Right atrium auricular region (tissue), 2 donors: ENCODE measurements around the gene SLX4IP. TPM values are rescaled to one million over a fixed set of nuclear protein-coding genes. Genes with fewer than 3 reads are reported as not detected.

Experiments
- DNase-seq: peaks from one replicate; pipeline ENCODE4 v3.0.0-alpha.2; 2019; ENCODE audit warnings: low spot score
- H3K27ac ChIP-seq, 2 donors: fragments of 200-600 bp; sonication (generic); 1 replicate in 1 of 2; 2 replicates in 1 of 2; pipeline ENCODE4 v1.5.1; 2016 to 2019
- H3K27me3 ChIP-seq, 2 donors: fragments of 200-600 bp; sonication (generic); one replicate each; pipeline versions ENCODE4 v1.5.1 to v1.6.0; 2017 to 2019
- H3K36me3 ChIP-seq: fragments of 200-600 bp; sonication (generic); one replicate; pipeline ENCODE4 v1.5.1; 2016
- H3K4me1 ChIP-seq, 2 donors: fragments of 200-600 bp; sonication (generic); one replicate each; pipeline versions ENCODE4 v1.5.1 to v1.6.0; 2017 to 2019
- H3K4me3 ChIP-seq, 2 donors: fragments of 200-600 bp; sonication (generic); 1 replicate in 1 of 2; 2 replicates in 1 of 2; pipeline ENCODE4 v1.5.1; 2017 to 2019; ENCODE audit warnings: mild to moderate bottlenecking in 1 of 2, moderate library complexity in 1 of 2
- H3K9me3 ChIP-seq, 2 donors: fragments of 200-600 bp; sonication (generic); one replicate each; pipeline ENCODE4 v1.5.1; 2019
- total RNA-seq, 2 donors: library from RNA; depleted of rRNA; stranded (reverse); fragments of >200 nt; gene quantifications; one replicate each; pipeline ENCODE4 v1.1.0, GENCODE V29; 2016
- TF ChIP-seq, protein P1 (sequence below), 2 donors: fragments of 200-600 bp; sonication (generic); IDR thresholded peaks; one replicate each; pipeline ENCODE4 v1.5.1; 2019; ENCODE audit warnings: antibody characterized with exemption in 2 of 2

The SLX4IP gene
- total RNA-seq, 2 donors from 2014 or later, result 1.1 to 2.0 TPM

DNA sequence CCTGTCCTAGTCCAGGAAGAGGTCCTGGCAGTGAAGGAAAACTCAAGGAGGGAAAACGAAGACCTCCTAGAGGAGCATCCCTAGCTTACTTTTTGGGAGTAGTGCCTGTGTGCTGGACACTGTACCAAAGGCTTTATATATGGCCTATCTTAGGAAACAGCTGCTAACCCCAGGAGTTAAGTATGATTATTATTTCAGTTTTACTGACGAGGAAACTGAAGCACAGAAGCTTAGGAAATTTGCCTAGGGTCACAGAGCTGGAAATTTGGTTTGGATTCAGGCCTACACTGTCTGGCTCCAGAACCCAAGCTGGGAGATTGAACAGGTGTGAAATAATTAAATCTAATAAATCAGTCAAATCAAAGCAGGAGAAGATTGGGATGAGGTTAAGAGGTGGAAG is 78.0 kb downstream of the SLX4IP start:
- no peak for DNase-seq
- no peak overlapping the region for H3K27ac ChIP-seq
- H3K36me3 ChIP-seq, result no peaks in the 10 kb centered on the region
- TF ChIP-seq, protein P1, sequence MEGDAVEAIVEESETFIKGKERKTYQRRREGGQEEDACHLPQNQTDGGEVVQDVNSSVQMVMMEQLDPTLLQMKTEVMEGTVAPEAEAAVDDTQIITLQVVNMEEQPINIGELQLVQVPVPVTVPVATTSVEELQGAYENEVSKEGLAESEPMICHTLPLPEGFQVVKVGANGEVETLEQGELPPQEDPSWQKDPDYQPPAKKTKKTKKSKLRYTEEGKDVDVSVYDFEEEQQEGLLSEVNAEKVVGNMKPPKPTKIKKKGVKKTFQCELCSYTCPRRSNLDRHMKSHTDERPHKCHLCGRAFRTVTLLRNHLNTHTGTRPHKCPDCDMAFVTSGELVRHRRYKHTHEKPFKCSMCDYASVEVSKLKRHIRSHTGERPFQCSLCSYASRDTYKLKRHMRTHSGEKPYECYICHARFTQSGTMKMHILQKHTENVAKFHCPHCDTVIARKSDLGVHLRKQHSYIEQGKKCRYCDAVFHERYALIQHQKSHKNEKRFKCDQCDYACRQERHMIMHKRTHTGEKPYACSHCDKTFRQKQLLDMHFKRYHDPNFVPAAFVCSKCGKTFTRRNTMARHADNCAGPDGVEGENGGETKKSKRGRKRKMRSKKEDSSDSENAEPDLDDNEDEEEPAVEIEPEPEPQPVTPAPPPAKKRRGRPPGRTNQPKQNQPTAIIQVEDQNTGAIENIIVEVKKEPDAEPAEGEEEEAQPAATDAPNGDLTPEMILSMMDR (IDR thresholded peaks at IDR 0.05), result no peak
- H3K27me3 ChIP-seq, result no peaks in the 10 kb centered on the region
- no peak overlapping the region for H3K4me3 ChIP-seq
- peaks cover 0 to 40% of the 10 kb centered on the region in 2 donors for H3K4me1 ChIP-seq
- no peaks in the 10 kb centered on the region for H3K9me3 ChIP-seq

DNA sequence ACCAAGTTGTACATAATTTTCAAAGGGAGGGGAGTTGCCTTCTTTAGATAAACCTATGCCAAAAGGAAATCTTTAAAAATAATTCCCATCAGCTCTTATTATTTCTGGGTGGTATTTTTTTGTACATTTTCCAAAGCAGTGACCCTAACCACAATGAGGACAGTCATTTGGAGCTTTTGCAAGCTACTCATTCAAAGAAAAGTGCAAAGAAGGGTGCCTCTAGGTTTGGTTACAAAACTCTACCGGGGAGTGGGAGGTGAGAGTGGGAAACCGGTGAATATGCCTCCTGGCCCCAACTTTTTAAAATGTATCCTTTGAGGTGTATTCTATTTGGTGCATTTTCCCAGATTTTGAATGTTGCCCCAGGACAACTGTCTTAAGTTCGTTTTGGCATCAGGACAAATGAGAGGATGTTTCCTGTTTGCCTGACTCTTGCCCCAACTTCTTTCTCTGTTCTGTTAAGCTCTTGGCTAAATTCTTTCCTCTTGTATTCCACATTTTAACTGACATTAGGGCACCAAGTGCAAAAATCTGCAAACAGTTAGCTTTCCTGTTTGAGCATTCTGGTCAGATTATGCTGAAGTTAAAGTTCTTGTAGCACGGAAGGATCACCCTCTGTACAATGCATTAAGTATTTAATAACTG is 78.9 kb downstream of the SLX4IP start:
- Histone ChIP-seq H3K36me3 (no peaks in the 10 kb centered on the region), H3K4me3 (no peak overlapping the region), H3K9me3 (no peaks in the 10 kb centered on the region), H3K4me1 (peaks cover 0 to 30% of the 10 kb centered on the region in 2 donors), H3K27ac (no peak overlapping the region), H3K27me3 (no peaks in the 10 kb centered on the region)
- DNase-seq, result no peak
- TF ChIP-seq, protein P1 (IDR thresholded peaks at IDR 0.05), result no peak

DNA sequence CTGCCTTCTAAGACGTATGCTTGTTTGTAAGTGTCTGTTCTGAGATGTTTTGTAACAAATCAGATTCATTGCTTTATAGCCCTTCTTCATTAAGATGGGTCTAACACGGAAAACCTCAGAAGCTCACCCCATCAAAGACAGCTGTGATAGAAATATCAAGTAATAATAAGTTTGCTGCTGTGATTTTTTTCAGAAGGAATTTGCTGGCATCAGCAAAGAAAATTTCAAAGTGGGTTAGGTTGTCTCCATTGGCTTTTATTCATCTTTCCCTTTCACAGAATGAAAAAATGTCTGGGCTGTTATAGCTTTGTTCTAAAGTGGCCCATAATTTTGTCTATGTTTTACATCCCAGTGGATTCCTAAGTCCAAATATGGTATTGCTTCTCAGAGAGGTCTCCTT is 81.4 kb downstream of the SLX4IP start:
- Histone ChIP-seq H3K4me3 (no peak overlapping the region), H3K9me3 (no peaks in the 10 kb centered on the region), H3K36me3 (no peaks in the 10 kb centered on the region), H3K27ac (no peak overlapping the region), H3K27me3 (no peaks in the 10 kb centered on the region), H3K4me1 (peaks cover 0 to 25% of the 10 kb centered on the region in 2 donors)
- TF ChIP-seq, protein P1 (IDR thresholded peaks at IDR 0.05), result no peak
- DNase-seq, result no peak

DNA sequence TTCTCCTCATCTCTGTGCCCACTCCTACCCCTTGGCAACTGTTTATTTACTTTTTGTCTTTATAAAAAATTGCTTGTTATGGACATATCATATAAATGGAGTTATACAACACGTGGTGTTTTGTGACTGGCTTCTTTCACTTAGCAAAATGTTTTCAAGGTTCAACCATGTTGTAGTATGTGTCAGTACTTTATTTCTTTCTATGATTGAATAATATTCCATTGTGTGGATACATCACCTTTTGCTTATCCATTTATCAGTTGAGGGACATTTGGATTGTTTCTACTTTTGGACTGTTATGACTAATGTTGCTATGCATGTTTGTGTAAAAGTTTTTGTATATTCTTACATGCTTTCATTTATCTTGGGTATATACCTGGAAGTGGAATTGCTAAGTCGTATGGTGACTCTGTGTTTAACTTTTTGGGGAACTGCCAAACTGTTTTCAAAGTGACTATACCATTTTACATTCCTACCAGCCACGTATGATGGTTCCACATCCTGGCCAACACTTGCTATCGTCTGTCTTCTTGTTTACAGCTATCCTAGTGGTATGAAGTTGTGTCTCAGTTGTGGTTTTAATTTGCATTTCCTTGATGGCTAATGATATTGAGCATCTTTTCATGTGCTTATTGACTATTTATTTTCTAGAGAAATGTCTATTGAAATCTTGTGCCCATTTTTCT is 84.4 kb downstream of the SLX4IP start:
- Histone ChIP-seq H3K27ac (no peak overlapping the region), H3K9me3 (no peaks in the 10 kb centered on the region), H3K4me1 (peaks cover 0 to 20% of the 10 kb centered on the region in 2 donors), H3K4me3 (no peak overlapping the region), H3K36me3 (no peaks in the 10 kb centered on the region), H3K27me3 (no peaks in the 10 kb centered on the region)
- TF ChIP-seq, protein P1 (IDR thresholded peaks at IDR 0.05), result no peak
- DNase-seq, result no peak

DNA sequence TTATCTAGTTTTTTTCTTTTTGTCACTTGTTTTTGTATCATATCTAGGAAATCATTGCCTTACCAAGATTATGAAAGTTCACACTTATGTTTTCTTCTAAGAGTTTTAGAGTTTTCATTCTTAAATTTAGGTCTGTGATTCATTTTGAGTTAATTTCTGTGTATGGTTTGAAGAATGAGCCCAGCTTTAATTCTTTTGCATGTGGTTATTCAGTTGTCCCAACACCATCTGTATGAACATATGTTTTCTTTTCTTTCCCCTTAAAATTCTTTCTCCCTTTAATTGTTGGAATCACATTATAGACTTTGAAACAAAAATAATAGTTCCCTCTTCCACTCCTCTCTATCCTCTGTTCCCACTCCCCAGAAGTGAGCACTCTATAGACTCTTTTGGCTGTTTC is 85.4 kb downstream of the SLX4IP start:
- TF ChIP-seq, protein P1 (IDR thresholded peaks at IDR 0.05), result no peak
- no peak overlapping the region for H3K4me3 ChIP-seq
- no peaks in the 10 kb centered on the region for H3K9me3 ChIP-seq
- H3K4me1 ChIP-seq, result peaks cover 0 to 17% of the 10 kb centered on the region in 2 donors
- H3K27me3 ChIP-seq, result no peaks in the 10 kb centered on the region
- no peak for DNase-seq
- H3K36me3 ChIP-seq, result no peaks in the 10 kb centered on the region
- H3K27ac ChIP-seq, result no peak overlapping the region
